ENCODE results near the gene CCDC146.

- TF ChIP-seq, protein P1, sequence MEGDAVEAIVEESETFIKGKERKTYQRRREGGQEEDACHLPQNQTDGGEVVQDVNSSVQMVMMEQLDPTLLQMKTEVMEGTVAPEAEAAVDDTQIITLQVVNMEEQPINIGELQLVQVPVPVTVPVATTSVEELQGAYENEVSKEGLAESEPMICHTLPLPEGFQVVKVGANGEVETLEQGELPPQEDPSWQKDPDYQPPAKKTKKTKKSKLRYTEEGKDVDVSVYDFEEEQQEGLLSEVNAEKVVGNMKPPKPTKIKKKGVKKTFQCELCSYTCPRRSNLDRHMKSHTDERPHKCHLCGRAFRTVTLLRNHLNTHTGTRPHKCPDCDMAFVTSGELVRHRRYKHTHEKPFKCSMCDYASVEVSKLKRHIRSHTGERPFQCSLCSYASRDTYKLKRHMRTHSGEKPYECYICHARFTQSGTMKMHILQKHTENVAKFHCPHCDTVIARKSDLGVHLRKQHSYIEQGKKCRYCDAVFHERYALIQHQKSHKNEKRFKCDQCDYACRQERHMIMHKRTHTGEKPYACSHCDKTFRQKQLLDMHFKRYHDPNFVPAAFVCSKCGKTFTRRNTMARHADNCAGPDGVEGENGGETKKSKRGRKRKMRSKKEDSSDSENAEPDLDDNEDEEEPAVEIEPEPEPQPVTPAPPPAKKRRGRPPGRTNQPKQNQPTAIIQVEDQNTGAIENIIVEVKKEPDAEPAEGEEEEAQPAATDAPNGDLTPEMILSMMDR (IDR thresholded peaks at IDR 0.05; ENCODE audit: low read depth, low read length): no peak
- no peak for TF ChIP-seq EZH2phosphoT487 (IDR thresholded peaks at IDR 0.05; ENCODE audit: low read depth)
These were observed 35.0 kb downstream of the CCDC146 start for GRCh38 chr7:77157446-77157845.

All from OCI-LY3 (cell line).